NCI-H748 (cell line): Measurements from ENCODE around the gene OR10H5.
"Not testable (repeated sequence)": the region's sequence is repeated elsewhere in the genome, so short reads cannot be mapped to it uniquely, and the experiment has no call there.

Source experiments
- DNase-seq: peaks from one replicate; lab custom pipeline; 2025; ENCODE audit not compliant: unreplicated experiment; lab: John Stamatoyannopoulos, UW

The OR10H5 gene

GRCh38 chr19:15811476-15811875 lies 24.0 kb downstream of the OR10H5 start:
- DNase-seq: no peak

GRCh38 chr19:15812060-15812722 lies 24.7 kb downstream of the OR10H5 start:
- DNase-seq: no peak

GRCh38 chr19:15813916-15814315 lies 26.5 kb downstream of the OR10H5 start:
- DNase-seq: no peak

- no peak for DNase-seq
Observed at GRCh38 chr19:15815306-15815705, 27.8 kb downstream of the OR10H5 start, which contains the start of gene OR10H1. TSS of gene OR10H1 (minus strand) at chr19:15815664. CDS start at chr19:15808037, 7,627 bp downstream.

GRCh38 chr19:15820646-15821045 lies 33.2 kb downstream of the OR10H5 start:
- DNase-seq: no peak

- no peak for DNase-seq
Observed at GRCh38 chr19:15825753-15826152, 38.3 kb downstream of the OR10H5 start.

GRCh38 chr19:15828121-15828610 lies 40.7 kb downstream of the OR10H5 start:
- DNase-seq: no peak

- not testable (repeated sequence) for DNase-seq
Observed at GRCh38 chr19:15828611-15829305, 41.3 kb downstream of the OR10H5 start.

GRCh38 chr19:15829306-15829698 lies 41.8 kb downstream of the OR10H5 start:
- DNase-seq: no peak

- DNase-seq: no peak
Observed at GRCh38 chr19:15829786-15830185, 42.3 kb downstream of the OR10H5 start.

GRCh38 chr19:15831626-15832025 lies 44.2 kb downstream of the OR10H5 start:
- no peak for DNase-seq

- not testable (repeated sequence) for DNase-seq
Observed at GRCh38 chr19:15834232-15834631, 46.8 kb downstream of the OR10H5 start.

GRCh38 chr19:15835565-15836329 lies 48.3 kb downstream of the OR10H5 start:
- DNase-seq: peak; percentile 23

- DNase-seq: peak; percentile 92
Observed at GRCh38 chr19:15836330-15837220, 49.1 kb downstream of the OR10H5 start.

- peak; percentile 73 for DNase-seq
Observed at GRCh38 chr19:15837221-15837731, 49.8 kb downstream of the OR10H5 start.

GRCh38 chr19:15838351-15838750 lies 50.9 kb downstream of the OR10H5 start:
- DNase-seq: no peak

- not testable (repeated sequence) for DNase-seq
Observed at GRCh38 chr19:15839888-15840287, 52.4 kb downstream of the OR10H5 start.

- DNase-seq: no peak
Observed at GRCh38 chr19:15840833-15841232, 53.4 kb downstream of the OR10H5 start.

- DNase-seq: no peak
Observed at GRCh38 chr19:15841875-15842569, 54.6 kb downstream of the OR10H5 start.
